Esophagus squamous epithelium (tissue), 5 donors: ENCODE measurements around the gene XPNPEP1. TPM values are rescaled to one million over a fixed set of nuclear protein-coding genes. Genes with fewer than 3 reads are reported as not detected.

Experiments used
- DNase-seq: peaks from one replicate; lab custom pipeline; 2025; lab: John Stamatoyannopoulos, UW
- H3K27ac ChIP-seq, 4 donors: fragments of 200-600 bp; sonication (generic); one replicate each; pipeline ENCODE4 v1.5.1; 2016 to 2019; ENCODE audit warnings: mild to moderate bottlenecking in 1 of 4
- H3K27me3 ChIP-seq, 4 donors: fragments of 200-600 bp; sonication (generic); 1 replicate in 3 of 4; 2 replicates in 1 of 4; pipeline versions ENCODE4 v1.5.1 to v1.6.0; 2017 to 2021; ENCODE audit warnings: antibody characterized with exemption in 1 of 4
- H3K36me3 ChIP-seq, 3 donors: fragments of 200-600 bp; sonication (generic); one replicate each; pipeline ENCODE4 v1.5.1; 2016 to 2019
- H3K4me1 ChIP-seq, 3 donors: fragments of 200-600 bp; sonication (generic); one replicate each; pipeline ENCODE4 v1.5.1; 2017 to 2019
- H3K4me3 ChIP-seq, 4 donors: fragments of 200-600 bp; sonication (generic); 1 replicate in 3 of 4; 2 replicates in 1 of 4; pipeline ENCODE4 v1.5.1; 2016 to 2019; ENCODE audit warnings: mild to moderate bottlenecking in 2 of 4, moderate library complexity in 1 of 4
- H3K9me3 ChIP-seq, 3 donors: fragments of 200-600 bp; sonication (generic); one replicate each; pipeline ENCODE4 v1.5.1; 2016 to 2019
- CTCF ChIP-seq, 6 experiments: fragments of 450-650 bp in 4 of 6; fragments of 200-600 bp in 2 of 6; sonication (generic) in 2 of 6; IDR thresholded peaks; one replicate each; pipeline ENCODE4 v1.5.1; 2016 to 2019; ENCODE audit warnings: antibody characterized with exemption in 6 of 6, mild to moderate bottlenecking in 4 of 6, moderate library complexity in 4 of 6
- POLR2A ChIP-seq, 4 donors: fragments of 450-650 bp; IDR thresholded peaks; one replicate each; pipeline ENCODE4 v1.6.1; 2017; ENCODE audit warnings: antibody characterized with exemption in 4 of 4, mild to moderate bottlenecking in 4 of 4, moderate library complexity in 3 of 4
- WGBS, 2 donors: methylation state at CpG; one replicate each; pipeline ENCODE4 v1.1.5; 2018; 5-methylcytosine and 5-hydroxymethylcytosine counted together
- intact Hi-C: fragments of 100-400 bp; cut with DNase I; formaldehyde crosslinking; loops from one replicate; pipeline ENCODE4 v1.15.0; 2022
- total RNA-seq, 4 donors: library from RNA; depleted of rRNA; stranded (reverse); fragments of >200 nt; gene quantifications; one replicate each; pipeline ENCODE4 v1.1.0, GENCODE V29; 2016
- donor health status: DM: yes; HTN: yes; CAD: no.

Gene XPNPEP1
- total RNA-seq, 4 donors from 2014 or later, result 39.0 to 79.3 (median 60.1) TPM

GRCh38 chr10:109880886-109881768, 42.2 kb downstream of the XPNPEP1 start:
- no peaks in the 10 kb centered on the region for H3K27me3 ChIP-seq
- no peak for DNase-seq
- WGBS, 2 donors, result 73 to 75% methylated on average over 5 to 6 of the region's 8 CpGs
- no peak overlapping the region for H3K4me3 ChIP-seq
- TF ChIP-seq POLR2A (IDR thresholded peaks at IDR 0.05) (no peak), CTCF (IDR thresholded peaks at IDR 0.05) (no peak)
- intact Hi-C loops, result no loop called here
- H3K4me1 ChIP-seq, result peaks cover 0 to 18% (median 18%) of the 10 kb centered on the region in 3 donors
- no peaks in the 10 kb centered on the region for H3K9me3 ChIP-seq
- H3K36me3 ChIP-seq, result peaks cover 10 to 91% (median 35%) of the 10 kb centered on the region in 3 donors
- H3K27ac ChIP-seq, result no peak overlapping the region

- no peaks in the 10 kb centered on the region for H3K27me3 ChIP-seq
- no peak for DNase-seq
- H3K27ac ChIP-seq, result no peak overlapping the region
- 96 to 97% methylated on average over 6 of the region's 6 CpGs for WGBS, 2 donors
- TF ChIP-seq POLR2A (IDR thresholded peaks at IDR 0.05) (no peak), CTCF (IDR thresholded peaks at IDR 0.05) (no peak)
- H3K4me1 ChIP-seq, result peaks cover 0 to 10% (median 6%) of the 10 kb centered on the region in 3 donors
- H3K36me3 ChIP-seq, result peaks cover 4 to 100% (median 30%) of the 10 kb centered on the region in 3 donors
- no peak overlapping the region for H3K4me3 ChIP-seq
- no peaks in the 10 kb centered on the region for H3K9me3 ChIP-seq
- intact Hi-C loops, result no loop called here
Observed at GRCh38 chr10:109877546-109877945, 45.8 kb downstream of the XPNPEP1 start.

GRCh38 chr10:109875828-109876821, 47.2 kb downstream of the XPNPEP1 start:
- Histone ChIP-seq H3K27me3 (no peaks in the 10 kb centered on the region), H3K4me1 (peaks cover 0 to 10% (median 6%) of the 10 kb centered on the region in 3 donors), H3K9me3 (no peaks in the 10 kb centered on the region), H3K27ac (peak overlapping the region in 3 of 4 donors; percentile 41 to 76 (median 71)), H3K4me3 (no peak overlapping the region), H3K36me3 (peaks cover 4 to 100% (median 26%) of the 10 kb centered on the region in 3 donors)
- no peak for DNase-seq
- TF ChIP-seq POLR2A (IDR thresholded peaks at IDR 0.05) (no peak), CTCF (IDR thresholded peaks at IDR 0.05) (no peak)
- intact Hi-C loops, result no loop called here
- WGBS, 2 donors, result 80% methylated on average over 8 of the region's 8 CpGs

- Histone ChIP-seq H3K27me3 (no peaks in the 10 kb centered on the region), H3K27ac (peak overlapping the region in 3 of 4 donors; percentile 41 to 76 (median 71)), H3K36me3 (peaks cover 4 to 100% (median 22%) of the 10 kb centered on the region in 3 donors), H3K4me3 (no peak overlapping the region), H3K4me1 (peaks cover 0 to 10% (median 6%) of the 10 kb centered on the region in 3 donors), H3K9me3 (no peaks in the 10 kb centered on the region)
- WGBS, 2 donors, result 68 to 78% methylated on average over 5 to 7 of the region's 7 CpGs
- no peak for TF ChIP-seq POLR2A (IDR thresholded peaks at IDR 0.05)
- no peak for TF ChIP-seq CTCF (IDR thresholded peaks at IDR 0.05)
- intact Hi-C loops, result no loop called here
- DNase-seq, result no peak
Observed at GRCh38 chr10:109875151-109875568, 48.2 kb downstream of the XPNPEP1 start.
